Thyroid gland (tissue), 4 donors: ENCODE data around the gene CECR2.

ENCODE experiments used
- CTCF ChIP-seq, 6 experiments: fragments of 200-600 bp in 3 of 6; fragments of 450-650 bp in 3 of 6; sonication (generic) in 3 of 6; IDR thresholded peaks; one replicate each; pipeline ENCODE4 v1.5.1; 2016 to 2019; ENCODE audit warnings: antibody characterized with exemption in 6 of 6, mild to moderate bottlenecking in 2 of 6, inconsistent platforms in 1 of 6, moderate library complexity in 1 of 6
- POLR2A ChIP-seq, 2 donors: fragments of 450-650 bp; IDR thresholded peaks; one replicate each; pipeline ENCODE4 v1.6.1; 2017; ENCODE audit warnings: antibody characterized with exemption in 2 of 2, mild to moderate bottlenecking in 2 of 2, moderate library complexity in 1 of 2

- TF ChIP-seq POLR2A (IDR thresholded peaks at IDR 0.05) (no peak), CTCF (IDR thresholded peaks at IDR 0.05) (no peak)
Measured at GRCh38 chr22:17581631-17582030, 212.4 kb downstream of the CECR2 start.
